Nephron progenitor cell (in vitro differentiated cells): ENCODE measurements around the gene NEMP2.
A peak's percentile ranks its signal among the peaks of the same experiment; 100 is the strongest.

ENCODE experiments used
- DNase-seq: peaks from one replicate; pipeline ENCODE4 v3.0.0; 2021
- H3K27ac Mint-ChIP-seq: 2 replicates; pipeline ENCODE4 v1.8.0; 2021; ENCODE audit warnings: mild to moderate bottlenecking, moderate library complexity, mixed read lengths
- H3K27me3 Mint-ChIP-seq: 2 replicates; pipeline ENCODE4 v1.8.0; 2021; ENCODE audit warnings: mild to moderate bottlenecking, low read depth, mixed read lengths; ENCODE audit not compliant: poor library complexity
- H3K36me3 Mint-ChIP-seq: 2 replicates; pipeline ENCODE4 v1.8.0; 2021; ENCODE audit warnings: low read depth, mixed read lengths
- H3K4me1 Mint-ChIP-seq: 2 replicates; pipeline ENCODE4 v1.8.0; 2021; ENCODE audit warnings: mixed read lengths
- H3K4me3 Mint-ChIP-seq: 2 replicates; pipeline ENCODE4 v1.8.0; 2021; ENCODE audit warnings: mild to moderate bottlenecking, moderate library complexity, mixed read lengths
- H3K9me3 Mint-ChIP-seq: 2 replicates; pipeline ENCODE4 v1.8.0; 2021; ENCODE audit warnings: mild to moderate bottlenecking, moderate library complexity, mixed read lengths
- CTCF ChIP-seq: fragments of 200-600 bp; sonication (generic); IDR thresholded peaks from 2 replicates; pipeline ENCODE4 v1.5.0; 2021; ENCODE audit warnings: antibody characterized with exemption

The NEMP2 gene

GRCh38 chr2:190579915-190580846, 45.7 kb upstream of the NEMP2 start:
- Mint-ChIP-seq H3K9me3 (no peaks in the 10 kb centered on the region), H3K27me3 (no peaks in the 10 kb centered on the region), H3K36me3 (peaks cover 7% of the 10 kb centered on the region), H3K4me1 (peaks cover 20% of the 10 kb centered on the region), H3K27ac (peak overlapping the region; percentile 46), H3K4me3 (no peak overlapping the region)
- no peak for TF ChIP-seq CTCF
- no peak for DNase-seq

GRCh38 chr2:190579058-190579410, 44.5 kb upstream of the NEMP2 start:
- TF ChIP-seq CTCF: no peak
- peaks cover 20% of the 10 kb centered on the region for H3K4me1 Mint-ChIP-seq

GRCh38 chr2:190578158-190579057, 43.9 kb upstream of the NEMP2 start:
- no peaks in the 10 kb centered on the region for H3K9me3 Mint-ChIP-seq
- no peak for TF ChIP-seq CTCF
- no peaks in the 10 kb centered on the region for H3K27me3 Mint-ChIP-seq
- no peak overlapping the region for H3K27ac Mint-ChIP-seq
- H3K4me1 Mint-ChIP-seq: peaks cover 20% of the 10 kb centered on the region
- DNase-seq: no peak
- H3K36me3 Mint-ChIP-seq: no peaks in the 10 kb centered on the region
- no peak overlapping the region for H3K4me3 Mint-ChIP-seq

More at GRCh38 chr2:190579058-190579410, 44.5 kb upstream of the NEMP2 start:
- H3K4me3 Mint-ChIP-seq: no peak overlapping the region
- no peaks in the 10 kb centered on the region for H3K9me3 Mint-ChIP-seq
- H3K27me3 Mint-ChIP-seq: no peaks in the 10 kb centered on the region
- peaks cover 6% of the 10 kb centered on the region for H3K36me3 Mint-ChIP-seq
- no peak for DNase-seq
- H3K27ac Mint-ChIP-seq: no peak overlapping the region

GRCh38 chr2:190576573-190576972, 42.1 kb upstream of the NEMP2 start:
- DNase-seq: no peak
- H3K36me3 Mint-ChIP-seq: no peaks in the 10 kb centered on the region
- no peak overlapping the region for H3K27ac Mint-ChIP-seq
- H3K27me3 Mint-ChIP-seq: no peaks in the 10 kb centered on the region
- no peaks in the 10 kb centered on the region for H3K9me3 Mint-ChIP-seq
- TF ChIP-seq CTCF: no peak
- H3K4me3 Mint-ChIP-seq: no peak overlapping the region
- peaks cover 16% of the 10 kb centered on the region for H3K4me1 Mint-ChIP-seq

GRCh38 chr2:190575263-190575662, 40.7 kb upstream of the NEMP2 start:
- Mint-ChIP-seq H3K36me3 (no peaks in the 10 kb centered on the region), H3K4me1 (peaks cover 16% of the 10 kb centered on the region), H3K27me3 (no peaks in the 10 kb centered on the region), H3K4me3 (no peak overlapping the region), H3K9me3 (no peaks in the 10 kb centered on the region), H3K27ac (no peak overlapping the region)
- no peak for TF ChIP-seq CTCF
- DNase-seq: no peak
